ENCODE measurements around the gene FBXL17.

FBXL17 gene

DNA sequence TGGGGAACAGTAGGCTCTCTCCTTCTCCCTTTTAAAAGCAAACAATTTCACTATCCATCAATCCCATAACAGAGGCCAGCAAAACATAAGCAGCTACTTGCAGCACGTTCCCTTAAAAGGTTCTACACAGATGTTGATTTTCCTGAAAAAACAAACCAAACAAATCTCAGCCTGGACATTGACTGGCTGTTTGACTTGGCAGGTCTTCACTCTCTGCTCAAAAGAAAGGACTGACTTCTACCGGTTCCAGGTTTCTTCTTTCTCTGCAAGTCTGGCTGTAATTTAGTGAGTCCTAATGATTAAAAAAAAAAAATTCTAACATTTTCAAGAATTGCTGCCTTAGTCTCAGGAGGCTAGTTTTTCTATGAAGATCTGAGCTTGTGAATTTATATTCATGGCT is 508.0 kb downstream of the FBXL17 start:
- DNase-seq: no peak
- Mint-ChIP-seq H3K4me3 (no peak overlapping the region), H3K27ac (no peak overlapping the region), H3K9me3 (no peaks in the 10 kb centered on the region), H3K27me3 (no peaks in the 10 kb centered on the region), H3K4me1 (ENCODE audit: low read depth) (peaks cover 4% of the 10 kb centered on the region), H3K36me3 (ENCODE audit: low read depth) (peaks cover 4% of the 10 kb centered on the region)

- no peaks in the 10 kb centered on the region for H3K27me3 Mint-ChIP-seq
- peaks cover 4% of the 10 kb centered on the region for H3K4me1 Mint-ChIP-seq (ENCODE audit: low read depth)
- no peak overlapping the region for H3K4me3 Mint-ChIP-seq
- no peaks in the 10 kb centered on the region for H3K9me3 Mint-ChIP-seq
- no peak for DNase-seq
- peaks cover 6% of the 10 kb centered on the region for H3K36me3 Mint-ChIP-seq (ENCODE audit: low read depth)
- H3K27ac Mint-ChIP-seq: no peak overlapping the region
Measured at GRCh38 chr5:107871023-107871422, 510.9 kb downstream of the FBXL17 start.

DNA sequence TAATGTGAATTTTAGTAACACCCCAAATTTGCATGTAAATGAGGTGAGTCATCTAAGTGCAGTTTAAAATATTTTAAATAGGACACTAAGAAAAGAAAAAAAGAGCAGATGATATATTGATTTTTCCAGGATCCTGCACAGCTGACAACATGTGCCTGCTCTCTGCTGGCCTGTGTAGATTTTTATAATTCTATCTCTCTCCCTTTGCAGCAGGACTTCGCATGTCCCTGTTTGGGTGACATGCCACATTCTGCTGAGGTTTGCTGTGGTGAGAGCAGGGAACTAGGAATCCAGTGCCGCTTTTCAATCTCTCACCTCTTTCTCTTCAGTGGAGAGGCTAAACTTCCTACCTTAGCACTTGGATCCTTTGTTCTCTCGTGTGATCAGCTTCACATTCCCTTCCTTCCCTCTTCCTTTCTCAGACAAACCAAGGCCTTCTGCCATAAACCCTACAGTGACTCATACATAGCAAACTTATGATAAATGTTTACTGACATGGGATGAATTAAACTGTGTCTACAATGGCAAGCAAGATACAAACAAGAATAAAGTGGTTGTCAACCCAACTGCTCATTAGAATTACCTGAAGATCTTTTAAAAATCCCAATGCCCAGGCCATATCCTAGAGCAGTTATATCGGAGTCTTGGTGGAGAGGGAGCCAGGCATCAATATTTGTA is 512.3 kb downstream of the FBXL17 start:
- no peaks in the 10 kb centered on the region for H3K27me3 Mint-ChIP-seq
- no peaks in the 10 kb centered on the region for H3K9me3 Mint-ChIP-seq
- H3K27ac Mint-ChIP-seq: no peak overlapping the region
- no peak overlapping the region for H3K4me3 Mint-ChIP-seq
- peaks cover 13% of the 10 kb centered on the region for H3K36me3 Mint-ChIP-seq (ENCODE audit: low read depth)
- peaks cover 3% of the 10 kb centered on the region for H3K4me1 Mint-ChIP-seq (ENCODE audit: low read depth)
- no peak for DNase-seq

GRCh38 chr5:107868650-107869409 is 513.1 kb downstream of the FBXL17 start:
- Mint-ChIP-seq H3K9me3 (no peaks in the 10 kb centered on the region), H3K27me3 (no peaks in the 10 kb centered on the region), H3K4me3 (no peak overlapping the region), H3K4me1 (ENCODE audit: low read depth) (no peaks in the 10 kb centered on the region), H3K36me3 (ENCODE audit: low read depth) (peaks cover 14% of the 10 kb centered on the region), H3K27ac (no peak overlapping the region)
- DNase-seq: no peak

DNA sequence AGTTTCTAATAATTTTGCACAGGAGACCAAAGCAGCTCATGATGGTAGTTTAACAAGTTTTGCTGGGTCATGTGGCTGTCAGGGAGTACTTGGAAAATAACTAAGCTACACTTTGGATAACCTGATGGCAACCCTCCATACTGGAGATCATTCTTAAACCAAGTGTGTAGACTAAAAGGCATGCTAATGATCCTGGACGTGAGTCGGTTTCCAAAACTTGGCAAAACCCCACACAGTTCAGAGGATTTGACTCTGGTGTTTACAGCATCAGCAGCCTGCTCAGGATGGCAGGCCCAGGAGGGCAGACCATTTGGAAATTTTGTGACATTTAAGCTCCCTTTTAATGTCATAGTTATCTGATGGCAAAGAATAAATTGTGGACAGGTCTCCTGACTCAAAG is 514.6 kb downstream of the FBXL17 start:
- no peak for DNase-seq
- no peaks in the 10 kb centered on the region for H3K27me3 Mint-ChIP-seq
- H3K36me3 Mint-ChIP-seq (ENCODE audit: low read depth): peaks cover 15% of the 10 kb centered on the region
- H3K4me1 Mint-ChIP-seq (ENCODE audit: low read depth): no peaks in the 10 kb centered on the region
- no peak overlapping the region for H3K27ac Mint-ChIP-seq
- H3K4me3 Mint-ChIP-seq: no peak overlapping the region
- H3K9me3 Mint-ChIP-seq: no peaks in the 10 kb centered on the region

GRCh38 chr5:107864793-107865192 is 517.1 kb downstream of the FBXL17 start:
- no peaks in the 10 kb centered on the region for H3K27me3 Mint-ChIP-seq
- no peaks in the 10 kb centered on the region for H3K4me1 Mint-ChIP-seq (ENCODE audit: low read depth)
- no peak overlapping the region for H3K27ac Mint-ChIP-seq
- peaks cover 24% of the 10 kb centered on the region for H3K36me3 Mint-ChIP-seq (ENCODE audit: low read depth)
- no peak overlapping the region for H3K4me3 Mint-ChIP-seq
- no peaks in the 10 kb centered on the region for H3K9me3 Mint-ChIP-seq
- no peak for DNase-seq

DNA sequence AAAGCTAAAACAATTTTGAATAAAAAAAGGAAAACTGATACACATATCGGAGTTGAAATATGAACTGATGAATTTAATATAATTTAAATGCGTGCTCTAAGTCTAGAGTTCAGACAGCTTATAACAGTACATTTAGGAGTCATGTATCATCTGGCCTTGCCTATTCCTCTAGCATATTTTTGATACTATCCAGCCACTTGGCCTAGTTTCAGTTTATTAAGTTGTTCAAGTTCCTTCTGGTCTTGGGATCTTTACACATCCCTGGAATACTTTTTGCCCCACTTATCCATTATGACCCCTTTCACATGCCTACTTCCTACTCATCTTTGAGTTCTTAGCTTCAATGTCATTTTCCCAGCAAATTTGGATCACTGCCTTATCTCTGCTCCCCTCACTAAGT is 518.8 kb downstream of the FBXL17 start:
- no peak overlapping the region for H3K4me3 Mint-ChIP-seq
- no peaks in the 10 kb centered on the region for H3K9me3 Mint-ChIP-seq
- no peak for DNase-seq
- peaks cover 20% of the 10 kb centered on the region for H3K36me3 Mint-ChIP-seq (ENCODE audit: low read depth)
- no peak overlapping the region for H3K27ac Mint-ChIP-seq
- H3K4me1 Mint-ChIP-seq (ENCODE audit: low read depth): no peaks in the 10 kb centered on the region
- no peaks in the 10 kb centered on the region for H3K27me3 Mint-ChIP-seq

DNA sequence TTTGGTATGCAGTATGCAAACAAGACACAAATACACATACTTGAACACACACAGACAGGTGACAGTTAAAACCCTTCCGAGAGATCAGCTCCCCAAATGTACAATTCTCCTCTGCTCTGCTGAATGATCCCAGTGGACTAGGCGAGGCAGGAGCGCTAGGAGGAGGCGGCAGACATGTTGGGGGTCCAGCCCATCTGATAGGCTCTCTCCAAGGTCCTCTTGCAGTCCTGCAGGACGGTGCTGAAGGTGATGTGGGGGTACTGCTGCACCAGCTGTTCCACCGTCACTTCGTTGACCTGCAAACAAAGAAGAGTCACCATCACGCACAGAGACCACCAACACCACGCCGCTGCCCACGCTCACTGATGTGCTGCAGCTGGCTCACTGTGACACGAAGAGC is 520.3 kb downstream of the FBXL17 start:
- Mint-ChIP-seq H3K4me1 (ENCODE audit: low read depth) (no peaks in the 10 kb centered on the region), H3K36me3 (ENCODE audit: low read depth) (peaks cover 20% of the 10 kb centered on the region), H3K9me3 (no peaks in the 10 kb centered on the region), H3K27ac (no peak overlapping the region), H3K27me3 (no peaks in the 10 kb centered on the region), H3K4me3 (no peak overlapping the region)
- no peak for DNase-seq

- no peaks in the 10 kb centered on the region for H3K9me3 Mint-ChIP-seq
- no peak for DNase-seq
- no peaks in the 10 kb centered on the region for H3K27me3 Mint-ChIP-seq
- H3K4me3 Mint-ChIP-seq: no peak overlapping the region
- H3K27ac Mint-ChIP-seq: no peak overlapping the region
- no peaks in the 10 kb centered on the region for H3K4me1 Mint-ChIP-seq (ENCODE audit: low read depth)
- H3K36me3 Mint-ChIP-seq (ENCODE audit: low read depth): peaks cover 18% of the 10 kb centered on the region
Measured at GRCh38 chr5:107860044-107860443, 521.9 kb downstream of the FBXL17 start.

GRCh38 chr5:107858788-107859187 is 523.1 kb downstream of the FBXL17 start:
- Mint-ChIP-seq H3K9me3 (no peaks in the 10 kb centered on the region), H3K4me1 (ENCODE audit: low read depth) (no peaks in the 10 kb centered on the region), H3K27me3 (no peaks in the 10 kb centered on the region), H3K36me3 (ENCODE audit: low read depth) (peaks cover 12% of the 10 kb centered on the region), H3K27ac (no peak overlapping the region), H3K4me3 (no peak overlapping the region)
- DNase-seq: no peak

GRCh38 chr5:107858324-107858723 is 523.6 kb downstream of the FBXL17 start:
- Mint-ChIP-seq H3K27me3 (no peaks in the 10 kb centered on the region), H3K4me3 (no peak overlapping the region), H3K36me3 (ENCODE audit: low read depth) (peaks cover 12% of the 10 kb centered on the region), H3K9me3 (no peaks in the 10 kb centered on the region), H3K27ac (no peak overlapping the region), H3K4me1 (ENCODE audit: low read depth) (no peaks in the 10 kb centered on the region)
- DNase-seq: no peak

DNA sequence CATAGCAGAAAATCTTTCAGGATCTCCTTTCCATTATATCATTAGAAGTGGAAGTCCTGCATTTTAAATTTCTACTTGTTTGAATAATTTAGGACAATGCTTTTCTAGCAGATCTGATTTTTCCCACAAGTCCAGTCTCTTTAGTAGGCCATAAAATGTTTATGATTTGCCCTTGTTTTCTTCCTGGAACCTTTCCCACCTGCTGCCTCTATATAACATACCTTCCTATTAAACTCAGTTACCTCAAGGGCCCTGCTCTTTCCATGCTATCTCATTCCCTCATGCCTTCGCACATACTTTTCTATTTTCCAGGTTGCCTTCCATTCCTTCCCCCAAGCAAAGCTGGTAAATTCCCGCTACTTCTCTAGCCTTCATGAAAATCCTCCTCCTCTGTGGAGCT is 524.1 kb downstream of the FBXL17 start:
- no peak overlapping the region for H3K27ac Mint-ChIP-seq
- H3K27me3 Mint-ChIP-seq: no peaks in the 10 kb centered on the region
- no peak overlapping the region for H3K4me3 Mint-ChIP-seq
- no peaks in the 10 kb centered on the region for H3K4me1 Mint-ChIP-seq (ENCODE audit: low read depth)
- DNase-seq: no peak
- H3K36me3 Mint-ChIP-seq (ENCODE audit: low read depth): peaks cover 12% of the 10 kb centered on the region
- no peaks in the 10 kb centered on the region for H3K9me3 Mint-ChIP-seq

DNA sequence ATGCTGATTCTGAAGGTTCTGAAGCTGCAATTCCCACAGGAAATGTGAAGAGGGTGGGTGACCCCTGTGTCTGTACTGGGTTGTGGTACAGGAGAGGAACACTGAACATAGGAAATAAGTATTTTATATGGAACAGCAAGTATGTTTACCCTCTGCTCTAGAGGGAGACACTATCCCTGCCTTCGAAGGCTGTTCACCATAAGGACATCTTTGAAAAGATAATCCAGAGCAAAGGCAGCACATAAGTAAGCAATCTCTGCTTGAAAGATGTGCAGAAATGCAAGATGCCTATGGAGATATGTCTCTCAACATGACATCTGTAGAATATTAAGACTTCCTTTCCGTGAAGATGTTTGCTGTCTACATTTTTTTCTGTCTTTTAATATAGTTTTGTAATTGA is 526.7 kb downstream of the FBXL17 start:
- Mint-ChIP-seq H3K27me3 (no peaks in the 10 kb centered on the region), H3K4me3 (no peak overlapping the region), H3K9me3 (no peaks in the 10 kb centered on the region), H3K27ac (no peak overlapping the region), H3K4me1 (ENCODE audit: low read depth) (no peaks in the 10 kb centered on the region), H3K36me3 (ENCODE audit: low read depth) (no peaks in the 10 kb centered on the region)
- DNase-seq: no peak

GRCh38 chr5:107853696-107854095 is 528.2 kb downstream of the FBXL17 start:
- no peaks in the 10 kb centered on the region for H3K4me1 Mint-ChIP-seq (ENCODE audit: low read depth)
- no peak overlapping the region for H3K4me3 Mint-ChIP-seq
- H3K36me3 Mint-ChIP-seq (ENCODE audit: low read depth): no peaks in the 10 kb centered on the region
- no peaks in the 10 kb centered on the region for H3K9me3 Mint-ChIP-seq
- no peak for DNase-seq
- H3K27ac Mint-ChIP-seq: no peak overlapping the region
- H3K27me3 Mint-ChIP-seq: no peaks in the 10 kb centered on the region

DNA sequence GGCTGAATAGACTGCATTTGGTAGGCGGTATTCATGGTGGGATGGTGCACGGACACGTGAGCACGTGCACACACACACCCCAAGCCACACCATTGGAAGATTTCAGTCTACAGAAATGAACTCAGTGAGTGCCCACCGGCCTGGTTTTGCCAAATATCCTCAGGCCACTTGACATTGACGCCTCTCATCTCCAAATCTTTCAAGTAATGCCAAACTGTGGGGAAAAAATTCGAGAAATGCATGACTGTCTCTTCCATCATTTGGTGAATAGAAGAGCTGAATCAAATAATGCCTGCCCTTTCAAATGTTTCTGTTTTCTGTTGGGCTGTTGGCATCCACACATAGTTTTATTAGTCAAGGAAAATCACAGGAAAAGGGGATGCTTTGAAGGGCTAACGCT is 528.9 kb downstream of the FBXL17 start:
- Mint-ChIP-seq H3K27ac (no peak overlapping the region), H3K36me3 (ENCODE audit: low read depth) (no peaks in the 10 kb centered on the region), H3K4me1 (ENCODE audit: low read depth) (no peaks in the 10 kb centered on the region), H3K9me3 (no peaks in the 10 kb centered on the region), H3K27me3 (no peaks in the 10 kb centered on the region), H3K4me3 (no peak overlapping the region)
- no peak for DNase-seq

Data from activated T-cell treated with anti-CD3 and anti-CD28 coated beads, Interleukin-2, amount 50 U/mL, for 24 hours (primary cell).